GM19240 (cell line): Measurements from ENCODE around the gene MYB.

Experiments
- DNase-seq: peaks from one replicate; pipeline ENCODE4 v3.0.0; 2011; ENCODE audit warnings: low spot score; ENCODE audit not compliant: insufficient read length

Gene MYB

DNA sequence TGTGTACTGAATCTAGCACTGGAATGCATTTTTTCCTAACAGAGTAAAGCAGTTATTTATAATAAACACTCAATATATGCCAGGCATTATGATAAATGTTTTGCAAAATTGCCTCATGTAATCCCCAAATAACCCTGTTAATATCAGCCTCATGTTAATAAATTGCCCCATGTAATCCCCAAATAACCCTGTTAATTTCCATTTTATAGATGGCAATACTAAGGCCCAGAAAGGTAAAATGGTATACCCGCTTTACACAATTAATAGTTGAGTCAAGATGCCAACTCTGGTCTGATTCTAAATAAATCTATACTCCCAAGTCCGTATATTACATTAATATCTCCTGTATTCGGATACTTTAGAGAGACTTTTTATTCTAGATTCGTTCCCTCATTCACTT lies 6.3 kb downstream of the MYB start:
- no peak for DNase-seq

DNA sequence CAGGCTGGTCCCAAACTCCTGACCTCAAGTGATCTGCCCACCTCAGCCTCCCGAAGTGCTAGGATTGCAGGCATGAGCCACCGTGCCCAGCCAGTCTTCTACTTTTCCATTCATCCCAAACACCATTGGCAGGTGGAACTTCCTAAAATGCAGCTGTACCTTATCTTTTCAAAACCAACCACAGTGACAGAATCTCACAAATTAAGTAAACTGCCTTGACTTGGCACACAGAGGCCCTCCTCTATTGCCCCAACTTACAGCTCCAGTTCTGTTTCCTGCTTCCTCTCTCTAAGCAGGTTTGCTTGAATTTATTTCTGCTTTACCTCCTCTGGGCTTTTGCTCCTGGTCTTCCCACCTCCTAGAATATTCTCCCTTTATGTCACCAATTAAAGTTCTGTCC lies 7.6 kb downstream of the MYB start:
- no peak for DNase-seq

DNA sequence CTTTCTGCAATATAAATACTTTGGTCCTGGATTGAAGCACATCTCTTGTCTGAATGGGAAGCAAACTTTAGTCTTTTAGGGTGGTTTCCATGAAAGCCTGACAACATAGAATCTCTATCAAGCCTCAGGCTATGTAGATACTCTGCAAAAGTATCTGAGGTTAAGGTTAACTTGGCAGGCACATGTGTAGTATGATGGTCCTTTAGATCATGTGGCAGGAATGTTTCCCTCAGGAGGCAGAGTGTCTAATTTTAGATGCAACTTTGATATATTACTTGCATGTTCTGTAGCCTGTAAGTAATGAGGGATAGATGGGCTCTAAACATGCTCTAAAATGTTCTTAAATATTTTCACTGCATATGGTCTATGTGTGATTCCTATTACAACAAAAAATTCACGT lies 8.2 kb downstream of the MYB start:
- no peak for DNase-seq

DNA sequence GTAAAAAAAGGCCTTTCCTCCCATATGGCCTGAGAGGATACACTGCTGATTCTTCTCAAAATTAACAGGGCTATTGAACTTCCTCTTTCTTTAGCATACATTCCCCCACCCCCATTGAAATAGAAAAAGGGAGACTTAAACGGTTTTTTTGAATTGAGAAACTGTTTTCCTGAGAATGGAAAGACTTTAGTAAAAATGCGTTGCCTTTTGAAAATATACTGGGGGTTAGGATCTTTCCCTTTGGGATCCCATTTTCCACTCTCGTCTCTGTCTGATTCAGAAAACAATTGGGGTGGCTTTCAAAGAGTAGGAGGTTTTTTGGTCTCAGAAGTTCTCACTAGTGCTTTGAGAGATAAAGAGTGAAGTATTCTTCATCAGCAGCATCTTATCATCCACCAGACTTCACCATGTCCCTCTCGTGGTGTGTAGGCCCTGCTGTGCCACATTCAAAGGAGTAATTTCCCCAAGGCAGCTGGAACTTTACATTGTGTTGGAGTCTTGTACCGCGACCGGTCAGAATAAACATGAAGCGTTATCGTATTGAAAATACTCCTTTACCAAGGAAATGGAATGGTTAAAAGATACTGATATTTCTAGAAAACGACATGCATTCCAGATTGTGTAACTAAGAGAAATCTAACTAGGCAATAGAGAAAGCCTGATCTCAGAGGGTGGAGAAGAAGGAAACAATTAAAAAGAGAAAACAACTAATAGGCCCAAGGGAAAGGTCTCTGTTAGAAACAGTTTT lies 10.6 kb downstream of the MYB start:
- no peak for DNase-seq

DNA sequence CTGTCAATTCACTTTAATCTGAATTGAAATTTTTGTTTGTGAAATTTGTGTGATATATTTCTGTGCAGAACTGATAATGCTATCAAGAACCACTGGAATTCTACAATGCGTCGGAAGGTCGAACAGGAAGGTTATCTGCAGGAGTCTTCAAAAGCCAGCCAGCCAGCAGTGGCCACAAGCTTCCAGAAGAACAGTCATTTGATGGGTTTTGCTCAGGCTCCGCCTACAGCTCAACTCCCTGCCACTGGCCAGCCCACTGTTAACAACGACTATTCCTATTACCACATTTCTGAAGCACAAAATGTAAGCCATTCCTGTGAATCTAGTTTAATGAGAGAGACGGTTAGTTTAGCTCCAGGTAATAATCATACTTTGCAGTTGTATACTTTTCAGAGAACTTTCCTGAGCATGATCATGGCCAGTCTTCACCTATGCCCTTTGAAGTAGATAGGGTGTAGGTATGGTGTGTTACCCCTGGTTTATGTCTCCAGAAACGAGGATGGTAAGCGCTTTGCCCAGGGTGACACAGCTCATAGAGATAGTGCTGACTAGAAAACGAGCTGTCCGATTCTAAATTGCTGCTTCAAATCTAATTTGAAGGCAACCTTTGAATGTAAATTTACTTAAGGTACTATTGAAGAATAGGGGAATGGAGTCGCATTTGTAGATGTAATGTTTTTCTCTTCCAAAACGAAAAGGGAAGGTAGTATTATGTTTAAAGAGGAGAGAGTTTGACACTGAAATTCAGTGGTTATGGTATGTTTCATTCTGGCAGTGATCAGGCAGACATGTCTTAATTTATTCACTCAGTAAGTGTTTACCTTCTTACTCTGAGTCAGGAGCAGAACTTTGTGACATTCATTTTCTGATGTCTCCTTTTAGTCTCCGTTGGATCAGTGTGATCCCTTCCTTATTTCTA lies 11.4 kb downstream of the MYB start:
- no peak for DNase-seq

DNA sequence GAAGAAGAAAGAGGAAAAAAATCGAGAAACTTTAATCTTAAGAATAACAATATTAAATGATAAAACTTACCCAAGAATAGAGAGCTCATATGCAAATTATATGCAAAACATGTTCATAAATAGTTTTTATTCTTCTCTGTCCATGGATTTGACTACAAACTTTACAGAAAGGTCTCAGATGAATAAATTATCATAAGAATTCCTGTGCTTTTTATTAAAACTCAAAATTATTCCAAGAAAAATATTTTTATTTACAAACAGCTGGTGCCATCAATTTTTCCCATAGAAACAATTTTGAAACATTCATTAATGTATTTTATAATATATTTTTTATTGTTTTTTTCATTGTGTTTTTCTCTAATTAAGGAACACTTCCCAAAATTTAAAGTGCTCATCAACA lies 12.1 kb downstream of the MYB start:
- no peak for DNase-seq

DNA sequence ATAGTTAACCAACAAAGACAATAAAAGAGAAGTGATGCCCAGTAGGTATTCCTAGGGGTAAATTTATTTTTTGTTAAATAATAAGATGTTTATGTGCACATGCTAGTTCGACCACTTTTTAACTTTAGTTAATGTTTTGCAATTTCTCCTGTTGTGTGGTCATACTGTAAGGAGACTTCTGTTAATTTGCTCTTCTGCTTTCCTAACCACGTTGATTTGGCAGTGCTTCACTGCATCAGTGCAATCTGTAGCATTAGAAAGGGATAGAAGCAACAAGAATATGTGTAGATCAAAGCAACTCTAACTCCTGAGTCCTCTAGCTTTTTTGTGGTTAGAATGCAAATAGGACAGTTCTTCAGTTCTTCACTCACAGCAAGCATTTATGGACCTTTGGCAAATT lies 13.9 kb downstream of the MYB start:
- DNase-seq: no peak

DNA sequence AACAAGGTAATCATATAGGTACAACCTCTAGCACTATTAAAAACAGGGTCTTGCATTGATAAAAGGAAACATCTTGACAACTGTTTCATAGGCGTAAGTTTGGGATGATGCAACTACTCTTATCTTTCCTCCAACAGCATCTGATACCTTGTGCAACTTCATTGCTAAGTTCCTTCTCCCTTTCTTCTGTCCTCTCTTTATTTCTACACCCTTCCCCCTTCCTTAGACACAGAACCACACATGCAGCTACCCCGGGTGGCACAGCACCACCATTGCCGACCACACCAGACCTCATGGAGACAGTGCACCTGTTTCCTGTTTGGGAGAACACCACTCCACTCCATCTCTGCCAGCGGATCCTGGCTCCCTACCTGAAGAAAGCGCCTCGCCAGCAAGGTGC lies 14.4 kb downstream of the MYB start:
- no peak for DNase-seq

DNA sequence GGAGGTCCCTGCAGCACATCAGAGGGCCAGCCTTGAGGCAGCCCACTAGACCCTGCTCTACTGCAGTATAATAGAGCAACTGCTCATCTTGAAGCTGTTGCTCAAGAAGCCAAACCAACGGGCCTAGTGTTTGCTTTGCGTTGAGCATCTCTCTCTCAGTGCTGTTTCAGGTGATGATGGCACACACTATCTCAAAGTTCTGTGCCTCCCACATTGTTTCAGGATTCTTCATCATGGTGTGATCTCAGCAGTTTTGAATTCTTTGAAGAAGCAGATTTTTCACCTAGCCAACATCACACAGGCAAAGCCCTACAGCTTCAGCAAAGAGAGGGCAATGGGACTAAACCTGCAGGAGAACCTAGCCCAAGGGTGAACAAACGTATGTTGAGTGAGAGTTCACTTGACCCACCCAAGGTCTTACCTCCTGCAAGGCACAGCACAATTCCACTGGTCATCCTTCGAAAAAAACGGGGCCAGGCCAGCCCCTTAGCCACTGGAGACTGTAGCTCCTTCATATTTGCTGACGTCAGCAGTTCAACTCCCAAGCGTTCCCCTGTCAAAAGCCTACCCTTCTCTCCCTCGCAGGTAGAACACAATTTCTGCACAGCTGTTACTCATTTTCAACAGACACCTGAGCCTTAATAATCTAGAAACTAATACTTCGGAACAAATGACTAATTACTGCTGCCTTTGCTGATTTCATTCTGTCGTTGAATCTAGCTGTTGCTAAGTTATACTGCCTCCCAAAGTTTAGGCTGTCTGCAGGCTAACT lies 15.8 kb downstream of the MYB start:
- no peak for DNase-seq

DNA sequence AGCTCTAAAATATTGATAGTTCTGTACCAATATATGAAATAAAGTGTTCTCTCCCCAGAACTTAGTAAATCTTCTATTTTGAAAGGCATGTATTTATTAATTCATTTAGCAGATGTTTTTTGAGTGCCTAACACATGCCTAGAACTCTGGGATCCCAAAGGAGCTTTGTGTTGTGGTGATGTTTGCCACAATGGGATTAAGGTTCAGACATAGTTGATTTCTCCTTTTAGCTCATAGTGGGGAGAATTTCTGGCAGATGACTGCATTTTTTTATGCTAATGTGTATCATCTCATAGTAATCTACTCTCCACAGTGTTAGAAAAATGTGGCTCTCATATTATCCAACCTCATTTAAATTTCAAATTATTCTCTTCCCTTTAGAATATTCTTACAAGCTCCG lies 21.7 kb downstream of the MYB start:
- DNase-seq: no peak

DNA sequence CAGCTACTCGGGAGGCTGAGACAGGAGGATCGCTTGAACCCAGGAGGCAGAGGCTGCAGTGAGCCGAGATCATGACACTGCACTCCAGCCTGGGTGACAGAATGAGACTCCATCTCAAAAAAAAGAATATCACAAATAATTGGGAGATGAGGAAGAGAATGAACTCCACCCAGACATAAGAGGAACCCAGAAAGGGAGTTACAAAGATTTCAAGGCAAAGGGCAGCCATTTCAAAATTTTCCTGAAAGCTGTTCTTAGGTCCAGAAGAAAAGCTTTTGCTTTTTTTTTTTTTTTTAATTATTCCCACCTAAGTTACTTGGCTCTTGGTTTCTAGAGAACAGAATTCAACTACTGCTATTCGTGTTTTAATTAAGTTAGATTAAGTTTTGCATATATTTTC lies 23.8 kb downstream of the MYB start:
- no peak for DNase-seq

DNA sequence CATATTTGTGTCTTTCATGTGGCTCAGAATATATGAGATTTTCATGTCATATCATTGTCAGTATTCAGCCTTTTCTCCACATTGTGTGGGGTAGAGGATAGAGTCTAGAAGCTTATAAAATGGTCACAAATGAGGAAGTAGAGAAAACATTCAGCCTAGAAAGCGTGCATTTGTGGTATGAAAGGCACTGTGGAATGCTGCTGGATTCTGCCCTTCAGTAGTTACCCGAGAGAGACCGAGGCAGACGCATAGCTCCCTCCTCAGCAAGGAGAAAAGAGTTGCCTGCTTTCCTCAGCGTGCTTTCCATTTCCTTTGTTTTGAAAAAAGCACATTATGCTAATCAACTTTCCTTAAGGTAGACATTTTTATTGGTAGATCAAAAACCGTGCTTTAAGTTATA lies 28.7 kb downstream of the MYB start:
- no peak for DNase-seq

DNA sequence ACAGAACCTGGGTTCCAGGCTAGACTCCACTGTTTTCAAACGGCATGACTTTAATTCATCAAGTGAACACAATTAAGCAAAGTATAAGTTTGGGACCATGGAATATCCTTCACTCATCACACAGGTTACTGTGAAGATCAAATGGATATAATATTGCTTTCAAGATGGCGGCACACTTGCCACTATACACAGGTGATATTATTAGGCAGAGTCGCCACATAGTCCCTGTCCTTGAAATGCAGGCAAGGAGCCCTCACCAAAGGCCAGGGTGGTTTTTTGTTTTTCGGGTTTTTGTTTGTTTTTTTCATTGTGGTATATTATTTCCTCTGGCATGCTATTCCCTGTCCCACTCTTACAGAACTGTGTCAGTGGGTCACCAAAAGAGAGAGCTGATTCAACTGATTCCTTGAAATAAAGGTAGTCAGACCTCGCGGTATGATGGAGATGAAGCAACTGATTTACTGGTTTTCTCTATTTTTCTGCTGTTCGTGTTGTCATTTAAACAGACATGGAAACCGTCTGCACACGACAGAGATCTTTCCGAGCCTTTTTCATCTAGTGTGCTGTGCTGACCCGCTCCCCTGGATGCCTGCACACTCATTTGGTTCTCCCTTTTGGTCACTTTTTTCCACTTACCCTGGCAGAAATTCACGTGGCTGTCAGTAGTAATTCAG lies 29.7 kb downstream of the MYB start:
- DNase-seq: no peak

DNA sequence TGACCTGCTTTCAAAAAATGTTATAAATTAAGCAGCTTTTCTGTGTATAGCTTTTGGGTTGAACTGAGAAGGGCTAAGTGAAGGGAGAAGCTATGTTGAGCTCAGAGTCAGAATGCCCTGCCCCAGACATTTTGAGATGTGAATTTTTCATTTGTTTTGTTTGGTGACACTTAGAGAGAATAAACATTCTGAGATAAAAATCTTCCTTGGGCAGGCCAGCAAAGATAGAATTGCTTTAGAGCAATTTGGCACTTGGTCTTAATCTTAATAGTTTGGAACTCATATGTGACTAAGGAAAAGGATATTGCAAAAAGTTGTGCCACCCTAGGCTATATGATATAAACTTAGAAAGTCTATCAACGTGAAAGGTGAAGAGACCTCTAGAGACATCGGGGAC lies 30.2 kb downstream of the MYB start:
- no peak for DNase-seq

DNA sequence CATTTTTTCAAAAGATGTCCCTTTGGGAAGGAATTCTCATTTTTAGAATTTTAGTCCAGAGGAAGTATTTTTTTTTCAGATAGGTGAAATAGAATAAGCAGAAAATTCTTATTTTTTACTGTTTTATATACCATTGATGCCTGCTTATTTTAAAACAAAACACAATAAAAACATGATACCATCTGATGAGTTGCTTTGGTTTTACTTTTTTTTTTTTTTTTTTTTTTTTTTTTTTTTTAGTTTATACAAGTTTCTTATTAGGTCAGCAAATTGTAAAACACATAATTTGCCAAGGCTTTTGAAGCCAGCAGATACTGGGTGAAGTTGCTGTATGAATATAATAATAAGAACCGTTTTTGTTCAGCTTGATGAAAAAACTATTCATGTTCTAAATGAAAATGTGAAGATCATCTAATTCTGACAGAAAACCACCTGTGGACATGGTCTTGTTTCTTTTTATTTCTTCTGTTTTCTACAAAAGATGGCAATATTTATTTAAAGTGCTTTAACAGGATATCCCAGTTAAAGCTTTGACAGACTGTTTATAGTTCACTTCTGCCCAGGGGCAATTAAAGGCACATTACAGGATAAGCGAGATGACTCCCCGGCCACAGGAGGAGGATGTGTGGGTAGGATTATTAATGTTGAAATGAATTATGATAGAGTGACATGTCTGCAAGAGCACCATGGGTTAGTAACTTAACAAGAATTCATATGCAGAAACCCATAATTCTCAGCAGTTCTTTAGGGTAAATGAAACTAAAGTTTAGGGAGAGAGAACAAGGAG lies 31.1 kb downstream of the MYB start:
- no peak for DNase-seq

DNA sequence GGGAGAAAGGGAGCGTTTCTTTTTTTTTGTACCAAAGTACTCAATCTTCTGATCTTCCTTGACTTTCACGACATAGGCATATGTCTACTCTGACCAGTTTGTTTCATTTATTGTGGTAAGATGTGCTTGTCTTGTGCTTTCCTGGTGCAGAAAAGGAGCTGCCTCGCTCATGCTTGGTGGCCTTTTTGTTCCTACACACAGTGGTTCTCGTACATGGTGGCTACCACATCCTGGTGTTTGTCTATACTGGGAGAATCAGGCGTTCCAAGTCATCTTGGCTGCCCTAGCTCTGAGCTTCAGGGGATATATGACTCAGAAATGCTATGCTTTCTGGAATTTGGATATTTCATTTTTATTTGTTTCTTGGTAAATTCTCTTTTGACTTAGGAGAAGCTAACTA lies 31.8 kb downstream of the MYB start:
- no peak for DNase-seq

DNA sequence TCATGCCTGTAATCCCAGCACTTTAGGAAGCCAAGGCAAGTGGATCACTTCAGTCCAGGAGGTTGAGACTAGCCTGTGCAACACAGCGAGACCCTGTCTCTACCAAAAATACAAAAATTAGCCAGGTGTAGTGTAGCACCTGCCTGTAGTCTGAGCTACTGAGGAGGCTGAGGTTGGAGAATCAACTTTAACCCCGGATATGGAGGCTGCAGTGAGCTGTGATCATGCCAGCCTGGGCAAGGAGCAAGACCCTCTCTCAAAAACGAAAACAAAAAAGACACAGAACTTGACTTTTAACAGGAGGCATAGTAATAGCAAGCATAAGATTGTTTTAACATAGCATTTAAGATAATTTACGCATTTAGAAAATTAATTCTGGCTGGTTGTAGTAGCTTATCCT lies 32.5 kb downstream of the MYB start:
- DNase-seq: no peak

DNA sequence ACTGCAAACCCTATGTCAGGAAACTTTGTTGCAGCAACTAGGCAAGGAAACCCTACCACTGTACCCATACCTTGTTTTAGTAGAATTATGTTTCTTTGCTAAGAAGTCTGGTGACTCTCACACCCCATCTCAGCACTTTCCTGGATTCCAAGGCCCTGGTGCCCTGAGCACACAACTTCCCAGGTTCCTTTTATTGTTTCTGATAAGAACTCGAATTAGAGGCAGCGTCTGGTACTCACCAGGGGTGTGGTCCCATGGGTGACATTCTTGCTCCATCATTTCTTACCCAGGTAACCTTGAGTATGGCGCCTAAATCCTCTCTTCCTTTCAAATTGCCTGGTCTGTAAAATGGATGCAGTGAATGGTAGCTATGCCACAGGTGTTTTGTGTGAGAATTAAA lies 34.1 kb downstream of the MYB start:
- no peak for DNase-seq

DNA sequence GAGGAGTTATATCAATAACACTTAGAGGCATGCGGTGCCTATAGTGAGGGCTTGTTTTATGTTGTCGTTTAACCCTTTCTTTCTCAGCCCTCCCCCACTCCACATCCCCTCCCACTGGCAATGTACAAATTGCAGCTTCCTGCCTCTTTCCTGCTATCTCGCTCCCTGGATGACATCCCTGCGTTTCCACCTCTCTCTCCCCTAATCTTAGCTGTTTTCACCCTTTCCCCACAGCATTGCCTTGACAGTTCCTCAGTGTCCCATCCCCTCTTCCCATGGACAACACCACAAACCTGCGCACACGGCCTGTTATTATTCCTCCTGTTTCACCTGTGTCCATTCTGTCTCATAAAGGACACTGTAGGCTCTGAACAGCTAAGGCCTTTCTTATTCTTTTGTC lies 34.5 kb downstream of the MYB start:
- no peak for DNase-seq

DNA sequence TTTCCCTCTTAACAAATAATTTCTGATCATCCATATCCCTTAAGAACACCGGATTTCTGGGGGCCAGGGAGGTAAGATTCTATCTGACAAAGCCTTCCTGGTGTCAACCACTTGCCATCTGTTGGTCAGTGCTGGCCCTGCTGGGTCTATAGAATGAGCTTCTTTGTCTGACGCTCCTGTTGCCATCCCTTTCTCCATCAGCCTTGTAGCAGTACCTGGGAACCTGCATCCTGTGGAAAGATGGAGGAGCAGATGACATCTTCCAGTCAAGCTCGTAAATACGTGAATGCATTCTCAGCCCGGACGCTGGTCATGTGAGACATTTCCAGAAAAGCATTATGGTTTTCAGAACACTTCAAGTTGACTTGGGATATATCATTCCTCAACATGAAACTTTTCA lies 36.6 kb downstream of the MYB start:
- no peak for DNase-seq

DNA sequence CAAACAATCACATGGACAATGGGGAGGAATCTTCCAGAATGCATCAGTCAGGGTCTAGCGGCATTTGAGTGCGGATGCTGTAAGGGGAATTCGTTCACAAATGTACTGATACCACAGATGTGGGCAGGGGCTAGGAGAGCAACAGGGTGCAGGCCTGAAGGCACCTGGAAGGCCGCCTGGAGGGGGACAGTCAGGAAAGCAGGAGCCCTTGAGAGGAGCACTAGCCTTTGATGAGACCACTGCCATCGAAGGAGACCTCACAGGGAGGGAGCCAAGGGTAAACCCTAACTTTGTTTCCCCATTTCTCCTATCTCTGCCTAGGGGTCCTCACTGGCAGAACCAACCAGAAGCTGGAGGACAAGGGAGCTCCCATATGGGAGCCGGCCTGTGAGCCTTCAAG lies 38.2 kb downstream of the MYB start:
- no peak for DNase-seq
